WTC11 (cell line): ENCODE measurements around the gene RSU1.

Experiments
- CTCF ChIP-seq: fragments of 200-600 bp; IDR thresholded peaks from 2 replicates; pipeline ENCODE4 v1.8.0; 2022; ENCODE audit warnings: antibody characterized with exemption
- MAX ChIP-seq: sonication (generic); formaldehyde crosslinking; IDR thresholded peaks from 2 replicates; pipeline ENCODE4 v1.8.0; 2022; ENCODE audit warnings: mild to moderate bottlenecking, missing genetic modification reagents
- ZSCAN18 ChIP-seq: fragments of 250-450 bp; sonication (Bioruptor Pico); IDR thresholded peaks from 2 replicates; pipeline ENCODE4 v2.1.2; 2022; ENCODE audit warnings: mild to moderate bottlenecking, moderate library complexity

- TF ChIP-seq CTCF (no peak), ZSCAN18 (CRISPR knock-in tag) (no peak), MAX (no peak)
These were observed 210.3 kb downstream of the RSU1 start for GRCh38 chr10:16606923-16607322.
